Testis (tissue), 2 donors: Measurements from ENCODE around the gene TMEM106C.

ENCODE experiments used
- CTCF ChIP-seq, 3 experiments: fragments of 450-650 bp in 2 of 3; fragments of 200-600 bp in 1 of 3; sonication (generic) in 1 of 3; IDR thresholded peaks; one replicate each; pipeline ENCODE4 v1.5.1; 2016 to 2019; ENCODE audit warnings: antibody characterized with exemption in 3 of 3, mild to moderate bottlenecking in 2 of 3, moderate library complexity in 1 of 3
- POLR2A ChIP-seq: fragments of 450-650 bp; IDR thresholded peaks from one replicate; pipeline ENCODE4 v1.6.1; 2017; ENCODE audit warnings: antibody characterized with exemption, mild to moderate bottlenecking, moderate library complexity

GRCh38 chr12:47975816-47976215 lies 12.4 kb downstream of the TMEM106C start:
- no peak for TF ChIP-seq CTCF (IDR thresholded peaks at IDR 0.05)
- no peak for TF ChIP-seq POLR2A
